GM19328 (cell line): ENCODE data around the gene DACT3.
A peak's percentile ranks its signal among the peaks of the same experiment; 100 is the strongest.

Experiments used
- ATAC-seq: cut with Tn5 transposase; IDR thresholded peaks from one replicate; pipeline ENCODE4 v1.9.1; 2021; ENCODE audit warnings: mild to moderate bottlenecking, moderate library complexity; ENCODE audit not compliant: unreplicated experiment

Gene DACT3

DNA sequence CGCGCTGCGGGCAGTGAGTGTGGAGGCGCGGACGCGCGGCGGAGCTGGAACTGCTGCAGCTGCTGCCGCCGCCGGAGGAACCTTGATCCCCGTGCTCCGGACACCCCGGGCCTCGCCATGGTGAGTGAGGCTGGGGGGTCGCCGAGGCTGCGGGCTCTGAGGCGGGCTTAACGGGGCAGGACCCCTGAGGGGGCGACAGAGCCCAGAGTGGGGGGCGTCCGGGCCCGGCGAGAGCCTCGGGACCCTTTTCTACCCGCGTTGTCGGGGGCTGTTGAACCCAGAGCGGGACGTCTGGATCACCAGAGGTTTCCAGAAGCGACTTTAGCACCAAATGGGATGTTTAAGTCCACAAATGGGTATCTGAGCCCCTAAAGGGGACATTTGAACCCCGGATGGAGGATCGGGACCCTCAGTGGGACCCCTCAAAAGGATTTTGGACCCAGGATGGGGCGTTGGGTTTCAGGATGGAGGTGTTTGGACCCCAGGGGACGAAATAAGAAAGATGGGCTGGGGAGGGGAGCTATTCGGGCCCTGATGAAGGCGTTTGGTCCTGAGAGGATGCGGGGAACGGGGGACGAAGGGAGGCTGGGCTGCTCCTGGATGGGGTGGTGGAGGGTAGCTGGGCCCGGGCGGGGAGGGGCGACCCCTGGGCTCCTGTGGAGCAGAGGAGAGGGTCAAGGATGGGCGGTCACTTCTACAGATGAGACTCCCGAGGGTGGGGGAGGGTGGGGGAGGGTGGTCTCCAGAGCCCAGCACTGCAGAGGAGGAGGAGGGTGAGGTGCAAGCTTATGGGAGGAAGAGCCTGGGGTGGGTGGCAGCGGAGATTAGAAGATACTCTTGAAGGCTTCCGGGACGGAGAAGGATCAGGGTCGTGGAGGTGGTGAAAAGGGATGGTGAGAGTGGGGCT lies 59.4 kb downstream of the DACT3 start, which contains the start of gene CALM3:
CALM3 (plus strand) TSS at position 13 of the 907 bp plus-strand sequence; CDS start at position 118, 105 bp downstream.
- no peak for ATAC-seq

DNA sequence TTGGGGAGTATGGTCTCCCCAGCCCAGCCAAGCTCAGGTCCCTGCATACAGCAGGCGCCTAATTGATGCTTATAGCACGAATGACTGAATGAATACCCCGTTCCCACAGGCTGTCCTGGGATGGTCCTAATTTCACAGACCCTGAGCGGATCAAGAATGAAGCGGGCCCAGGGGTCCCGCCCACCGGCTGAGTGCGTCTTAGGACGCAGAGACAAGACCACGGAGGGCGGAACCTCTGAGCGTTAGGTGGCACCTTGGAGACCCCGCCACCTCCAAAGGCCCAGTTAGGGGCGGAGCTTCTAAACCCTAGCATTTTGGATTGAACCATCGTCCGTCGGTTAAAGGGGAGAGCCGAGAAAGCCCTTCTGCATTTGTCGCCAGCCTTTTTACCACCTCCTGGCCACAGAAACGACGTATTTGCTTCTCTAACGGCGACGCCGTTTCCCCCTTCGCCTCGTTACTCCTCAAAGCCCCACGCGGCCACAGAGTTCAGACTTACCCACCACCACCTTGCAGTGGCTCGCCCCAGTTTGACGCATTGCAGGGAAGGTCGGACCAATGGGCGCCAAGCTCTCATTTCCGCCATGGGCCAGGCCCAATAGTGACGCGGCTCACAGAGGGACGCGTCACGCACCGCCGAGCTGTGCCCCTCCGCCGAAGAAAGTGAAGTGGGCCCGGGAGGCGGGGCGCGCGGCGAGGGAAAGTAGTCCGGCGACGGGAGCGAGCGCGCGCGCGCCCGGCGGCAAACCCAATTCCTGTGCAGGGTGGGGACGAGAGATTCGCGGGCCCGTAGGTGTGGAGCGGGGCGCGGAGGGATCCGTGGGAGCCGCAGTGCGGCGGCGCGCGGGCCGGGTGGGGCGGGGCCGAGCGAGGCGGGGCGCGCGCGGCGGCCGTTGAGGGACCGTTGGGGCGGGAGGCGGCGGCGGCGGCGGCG lies 60.3 kb downstream of the DACT3 start:
- peak; percentile 82 for ATAC-seq

- ATAC-seq: no peak
Observed at GRCh38 chr19:46599716-46600373, 61.1 kb downstream of the DACT3 start.

- ATAC-seq: no peak
Observed at GRCh38 chr19:46598372-46598917, 62.5 kb downstream of the DACT3 start.
